ENCODE measurements around the gene PLEK. TPM values are rescaled to one million over a fixed set of nuclear protein-coding genes. Genes with fewer than 3 reads are reported as not detected.

Gene PLEK
- polyA plus RNA-seq, 2 of the 4 experiments (the other 2 are of a cell fraction) = 0.04 TPM; not detected in 1

- TF ChIP-seq RFX5 (IDR thresholded peaks at IDR 0.05) = no peak
- no peak for TF ChIP-seq BCL3 (IDR thresholded peaks at IDR 0.05)
- peak; percentile 100 for TF ChIP-seq MAX (IDR thresholded peaks at IDR 0.05)
- no peak for TF ChIP-seq ZNF302 (CRISPR knock-in tag; IDR thresholded peaks at IDR 0.05)
- no peak for TF ChIP-seq RNF2 (IDR thresholded peaks at IDR 0.05; ENCODE audit: borderline replicate concordance, low read depth)
- no peak for TF ChIP-seq JUNB (IDR thresholded peaks at IDR 0.05)
- no peak for TF ChIP-seq SREBF2 (IDR thresholded peaks at IDR 0.05)
- no peak for TF ChIP-seq MAZ (IDR thresholded peaks at IDR 0.05; ENCODE audit: borderline replicate concordance, low read depth, low read length)
- TF ChIP-seq ZC3H11A (IDR thresholded peaks at IDR 0.05) = no peak
- no peak for TF ChIP-seq PBX3 (IDR thresholded peaks at IDR 0.05)
- TF ChIP-seq HOXB5 (CRISPR knock-in tag; IDR thresholded peaks at IDR 0.05) = no peak
- no peak for TF ChIP-seq FOSL2 (IDR thresholded peaks at IDR 0.05)
- no peak for TF ChIP-seq FOSL2 (CRISPR knock-in tag; IDR thresholded peaks at IDR 0.05)
- TF ChIP-seq HES2 (IDR thresholded peaks at IDR 0.05) = no peak
- peak; percentile 68 to 83 for TF ChIP-seq RAD21 (conservative IDR thresholded peaks at IDR 0.05 in 1 of 2, IDR thresholded peaks at IDR 0.05 in 1 of 2)
- peak; percentile 99 for TF ChIP-seq MYC (IDR thresholded peaks at IDR 0.05; ENCODE audit: borderline replicate concordance, low read length)
- TF ChIP-seq EHF (CRISPR knock-in tag; IDR thresholded peaks at IDR 0.05) = no peak
- no peak for TF ChIP-seq ATOH8 (CRISPR knock-in tag; IDR thresholded peaks at IDR 0.05; ENCODE audit: low read depth)
- no peak for TF ChIP-seq KDM5A (IDR thresholded peaks at IDR 0.05)
- peak; percentile 69 for TF ChIP-seq CTCF (IDR thresholded peaks at IDR 0.05)
- peak; percentile 97 for TF ChIP-seq E2F6 (IDR thresholded peaks at IDR 0.05; ENCODE audit: borderline replicate concordance, low read depth)
- TF ChIP-seq EHMT2 (IDR thresholded peaks at IDR 0.05; ENCODE audit: low read depth) = no peak
- no peak for TF ChIP-seq ZSCAN20 (CRISPR knock-in tag; IDR thresholded peaks at IDR 0.05)
- peak; percentile 69 for TF ChIP-seq SMC3 (IDR thresholded peaks at IDR 0.05)
- peak; percentile 60; the same call in 1 of the 2 replicates for TF ChIP-seq USF2 (IDR thresholded peaks at IDR 0.05)
- TF ChIP-seq CHD2 (IDR thresholded peaks at IDR 0.05; ENCODE audit: low read length, partially characterized antibody) = peak; percentile 64
- ATAC-seq (peak; percentile 45 to 83; a peak in 4 of 6 replicates), FAIRE-seq (no peak), DNase-seq (ENCODE audit: low read depth in 1 of 2, low spot score in 1 of 2) (peak; percentile 65 to 81)
- H3K27ac ChIP-seq = no peak overlapping the region
- H3K4me1 ChIP-seq = no peaks in the 10 kb centered on the region
- POLR2A ChIA-PET = no interaction called here
- no peak overlapping the region for H3K4me3 ChIP-seq
- peak overlapping the region; percentile 53 for H3K4me2 ChIP-seq
- 26% methylated on average over 12 of the region's 12 CpGs for WGBS (ENCODE audit: missing lambda C conversion rate)
- CTCF ChIA-PET = interaction anchor here (0.7 to 3.8 kb wide), 4 partner anchors 11 to 79 kb away, joined by 5 to 30 read pairs (median 6); no protein-coding TSS in a partner anchor
- no peaks in the 10 kb centered on the region for H3K9me3 ChIP-seq
These were observed 3.0 kb upstream of the PLEK start for GRCh38 chr2:68362069-68362468.

Data from A549 (cell line).